CD4-positive, alpha-beta T cell treated with Interferon alpha-2 for 1 hour (primary cell): ENCODE measurements around the gene PCDHGA10.
"Not testable (repeated sequence)": the region's sequence is repeated elsewhere in the genome, so short reads cannot be mapped to it uniquely, and the experiment has no call there.

Experiments used
- DNase-seq, 2 donors: peaks; one replicate each; pipeline ENCODE4 v3.0.0-alpha.2; 2020 to 2022

The PCDHGA10 gene

DNA sequence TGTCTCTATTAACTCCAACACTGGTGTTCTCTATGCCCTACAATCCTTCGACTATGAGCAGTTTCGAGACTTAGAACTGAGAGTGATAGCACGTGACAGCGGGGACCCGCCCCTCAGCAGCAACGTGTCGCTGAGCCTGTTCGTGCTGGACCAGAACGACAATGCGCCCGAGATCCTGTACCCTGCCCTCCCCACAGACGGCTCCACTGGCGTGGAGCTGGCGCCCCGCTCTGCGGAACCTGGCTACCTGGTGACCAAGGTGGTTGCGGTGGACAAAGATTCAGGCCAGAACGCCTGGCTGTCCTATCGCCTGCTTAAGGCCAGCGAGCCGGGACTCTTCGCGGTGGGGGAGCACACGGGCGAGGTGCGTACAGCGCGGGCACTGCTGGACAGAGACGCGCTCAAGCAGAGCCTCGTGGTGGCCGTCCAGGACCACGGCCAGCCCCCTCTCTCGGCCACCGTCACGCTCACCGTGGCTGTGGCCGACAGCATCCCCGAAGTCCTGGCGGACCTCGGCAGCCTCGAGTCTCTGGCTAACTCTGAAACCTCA is 10.0 kb downstream of the PCDHGA10 start:
- DNase-seq, result no peak

DNA sequence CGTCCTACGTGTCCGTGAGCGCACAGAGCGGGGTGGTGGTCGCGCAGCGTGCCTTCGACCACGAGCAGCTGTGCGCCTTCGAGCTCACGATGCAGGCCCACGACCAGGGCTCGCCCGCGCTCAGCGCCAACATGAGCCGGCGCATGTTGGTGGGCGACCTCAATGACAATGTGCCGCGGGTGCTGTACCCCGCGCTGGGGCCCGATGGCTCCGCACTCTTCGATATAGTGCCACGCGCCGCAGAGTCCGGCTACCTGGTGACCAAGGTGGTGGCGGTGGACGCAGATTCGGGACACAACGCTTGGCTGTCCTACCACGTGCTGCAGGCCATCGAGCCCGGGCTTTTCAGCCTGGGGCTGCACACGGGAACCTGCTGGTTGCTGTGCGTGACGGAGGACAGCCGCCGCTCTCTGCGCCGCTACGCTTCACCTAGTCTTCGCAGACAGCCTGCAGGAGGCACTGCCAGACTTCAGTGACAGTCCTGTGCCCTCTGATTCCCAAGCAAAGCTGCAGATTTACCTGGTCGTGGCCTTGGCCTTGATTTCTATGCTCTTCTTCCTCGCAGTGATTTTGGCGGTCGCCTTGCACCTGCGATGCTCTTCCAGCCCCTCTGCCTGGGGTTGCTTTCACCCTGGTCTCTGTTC is 15.1 kb downstream of the PCDHGA10 start:
- DNase-seq, result no peak

DNA sequence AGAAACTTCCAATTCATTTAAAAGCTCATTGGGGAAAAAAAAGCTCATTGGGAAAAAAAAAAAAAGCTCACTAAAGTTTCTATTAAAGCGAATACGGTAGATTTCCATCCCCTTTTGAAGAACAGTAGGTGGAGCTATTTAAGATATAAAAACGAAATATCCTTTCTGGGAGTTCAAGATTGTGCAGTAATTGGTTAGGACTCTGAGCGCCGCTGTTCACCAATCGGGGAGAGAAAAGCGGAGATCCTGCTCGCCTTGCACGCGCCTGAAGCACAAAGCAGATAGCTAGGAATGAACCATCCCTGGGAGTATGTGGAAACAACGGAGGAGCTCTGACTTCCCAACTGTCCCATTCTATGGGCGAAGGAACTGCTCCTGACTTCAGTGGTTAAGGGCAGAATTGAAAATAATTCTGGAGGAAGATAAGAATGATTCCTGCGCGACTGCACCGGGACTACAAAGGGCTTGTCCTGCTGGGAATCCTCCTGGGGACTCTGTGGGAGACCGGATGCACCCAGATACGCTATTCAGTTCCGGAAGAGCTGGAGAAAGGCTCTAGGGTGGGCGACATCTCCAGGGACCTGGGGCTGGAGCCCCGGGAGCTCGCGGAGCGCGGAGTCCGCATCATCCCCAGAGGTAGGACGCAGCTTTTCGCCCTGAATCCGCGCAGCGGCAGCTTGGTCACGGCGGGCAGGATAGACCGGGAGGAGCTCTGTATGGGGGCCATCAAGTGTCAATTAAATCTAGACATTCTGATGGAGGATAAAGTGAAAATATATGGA is 17.7 kb downstream of the PCDHGA10 start, which contains the start of gene PCDHGA12:
Gene PCDHGA12, plus strand, starts transcription at position 176 of the 782 bp plus-strand sequence. Its CDS starts 253 bp downstream, at position 429.
- peak; percentile 29 to 38 for DNase-seq

DNA sequence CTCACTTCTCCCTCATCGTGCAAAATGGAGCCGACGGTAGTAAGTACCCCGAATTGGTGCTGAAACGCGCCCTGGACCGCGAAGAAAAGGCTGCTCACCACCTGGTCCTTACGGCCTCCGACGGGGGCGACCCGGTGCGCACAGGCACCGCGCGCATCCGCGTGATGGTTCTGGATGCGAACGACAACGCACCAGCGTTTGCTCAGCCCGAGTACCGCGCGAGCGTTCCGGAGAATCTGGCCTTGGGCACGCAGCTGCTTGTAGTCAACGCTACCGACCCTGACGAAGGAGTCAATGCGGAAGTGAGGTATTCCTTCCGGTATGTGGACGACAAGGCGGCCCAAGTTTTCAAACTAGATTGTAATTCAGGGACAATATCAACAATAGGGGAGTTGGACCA is 18.5 kb downstream of the PCDHGA10 start:
- no peak for DNase-seq

DNA sequence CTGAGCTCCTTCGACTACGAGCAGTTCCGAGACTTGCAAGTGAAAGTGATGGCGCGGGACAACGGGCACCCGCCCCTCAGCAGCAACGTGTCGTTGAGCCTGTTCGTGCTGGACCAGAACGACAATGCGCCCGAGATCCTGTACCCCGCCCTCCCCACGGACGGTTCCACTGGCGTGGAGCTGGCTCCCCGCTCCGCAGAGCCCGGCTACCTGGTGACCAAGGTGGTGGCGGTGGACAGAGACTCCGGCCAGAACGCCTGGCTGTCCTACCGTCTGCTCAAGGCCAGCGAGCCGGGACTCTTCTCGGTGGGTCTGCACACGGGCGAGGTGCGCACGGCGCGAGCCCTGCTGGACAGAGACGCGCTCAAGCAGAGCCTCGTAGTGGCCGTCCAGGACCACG is 19.5 kb downstream of the PCDHGA10 start:
- DNase-seq, result not testable (repeated sequence)

DNA sequence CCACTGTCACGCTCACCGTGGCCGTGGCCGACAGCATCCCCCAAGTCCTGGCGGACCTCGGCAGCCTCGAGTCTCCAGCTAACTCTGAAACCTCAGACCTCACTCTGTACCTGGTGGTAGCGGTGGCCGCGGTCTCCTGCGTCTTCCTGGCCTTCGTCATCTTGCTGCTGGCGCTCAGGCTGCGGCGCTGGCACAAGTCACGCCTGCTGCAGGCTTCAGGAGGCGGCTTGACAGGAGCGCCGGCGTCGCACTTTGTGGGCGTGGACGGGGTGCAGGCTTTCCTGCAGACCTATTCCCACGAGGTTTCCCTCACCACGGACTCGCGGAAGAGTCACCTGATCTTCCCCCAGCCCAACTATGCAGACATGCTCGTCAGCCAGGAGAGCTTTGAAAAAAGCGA is 19.9 kb downstream of the PCDHGA10 start:
- DNase-seq, result not testable (repeated sequence)

DNA sequence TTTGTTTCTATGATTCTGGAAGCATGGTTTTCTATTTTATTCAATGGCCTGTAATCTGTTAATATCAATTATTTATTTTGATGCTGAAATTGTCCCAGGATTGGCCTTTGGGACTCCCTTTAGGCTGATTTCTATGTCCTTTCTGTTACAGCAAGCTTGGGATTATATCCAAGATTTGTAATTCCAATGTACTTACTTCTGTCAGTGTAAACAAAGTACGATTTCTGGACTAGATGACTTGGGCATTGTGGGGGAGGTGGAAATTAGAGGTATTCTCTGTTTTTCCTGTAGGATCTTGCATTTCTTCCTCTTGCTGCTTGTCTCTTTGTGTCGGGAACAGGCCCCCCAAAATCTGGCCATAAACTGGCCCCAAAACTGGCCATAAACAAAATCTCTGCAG is 21.2 kb downstream of the PCDHGA10 start:
- no peak for DNase-seq

DNA sequence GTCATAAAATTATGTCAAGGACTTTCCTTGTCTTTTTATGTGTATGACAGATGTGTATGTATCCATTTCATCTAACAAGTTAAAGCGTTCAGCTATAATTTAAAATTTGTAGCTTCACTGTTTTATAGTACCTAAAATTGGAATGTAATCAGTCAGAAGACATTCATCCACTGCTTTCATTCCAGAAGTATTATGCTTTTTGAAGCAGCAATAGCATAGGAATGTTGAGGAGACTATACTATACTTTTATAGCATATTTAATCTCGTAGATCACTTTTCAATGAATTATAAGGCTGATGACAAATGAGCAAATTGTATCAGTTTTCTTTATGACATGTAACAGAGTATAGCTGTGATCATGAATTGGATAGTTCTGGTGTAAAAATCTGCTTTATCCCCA is 24.4 kb downstream of the PCDHGA10 start:
- no peak for DNase-seq

DNA sequence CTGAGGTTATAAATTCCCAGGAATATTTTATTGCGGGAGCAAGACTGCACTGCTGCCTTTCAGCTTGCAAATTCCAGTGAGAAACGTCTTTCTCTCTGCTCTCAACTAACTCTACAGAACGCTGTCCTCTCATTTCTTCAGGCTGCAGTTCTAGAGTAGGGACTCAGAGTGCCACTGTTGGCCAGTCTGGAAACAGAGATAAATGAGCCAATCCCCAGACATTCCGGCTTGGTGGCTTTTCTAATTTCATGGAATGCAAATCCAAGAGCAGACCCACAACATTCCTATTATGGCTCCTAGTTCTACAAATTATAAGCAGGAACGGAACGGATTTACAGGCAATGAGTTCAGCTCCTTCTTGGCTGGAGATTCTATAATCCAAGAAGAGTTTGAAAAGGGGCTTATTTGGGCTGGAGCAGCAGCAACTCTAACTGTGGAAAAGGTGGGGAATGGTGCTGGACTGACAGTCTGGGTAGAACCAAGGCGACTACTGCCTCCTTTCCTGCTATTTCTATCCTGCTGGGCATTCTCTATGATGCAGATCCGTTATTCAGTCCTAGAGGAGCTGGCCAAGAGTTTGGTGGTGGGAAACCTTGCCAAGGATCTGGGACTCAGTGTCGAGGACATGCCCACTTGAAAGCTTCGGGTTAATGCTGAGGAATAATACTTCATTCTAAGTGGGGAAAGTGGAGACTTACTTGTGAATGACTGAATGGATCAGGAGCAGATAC is 26.8 kb downstream of the PCDHGA10 start:
- no peak for DNase-seq

DNA sequence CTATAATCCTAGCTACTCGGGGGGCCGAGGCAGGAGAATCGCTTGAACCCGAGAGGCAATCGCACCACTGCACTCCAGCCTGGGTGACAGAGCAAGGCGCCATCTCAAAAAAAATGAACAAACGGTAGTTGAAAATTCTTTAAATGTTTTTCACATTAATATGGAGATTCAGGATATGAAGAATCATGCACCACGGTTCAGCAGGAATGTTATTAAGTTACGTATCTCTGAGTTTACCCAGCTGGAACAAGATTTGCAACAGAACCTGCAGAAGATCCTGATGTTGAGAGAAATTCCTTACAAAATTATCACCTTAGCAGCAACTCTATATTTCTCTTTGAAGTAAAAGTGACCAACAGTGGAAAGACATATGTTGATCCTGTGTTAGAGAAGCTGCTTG is 27.6 kb downstream of the PCDHGA10 start:
- no peak for DNase-seq

DNA sequence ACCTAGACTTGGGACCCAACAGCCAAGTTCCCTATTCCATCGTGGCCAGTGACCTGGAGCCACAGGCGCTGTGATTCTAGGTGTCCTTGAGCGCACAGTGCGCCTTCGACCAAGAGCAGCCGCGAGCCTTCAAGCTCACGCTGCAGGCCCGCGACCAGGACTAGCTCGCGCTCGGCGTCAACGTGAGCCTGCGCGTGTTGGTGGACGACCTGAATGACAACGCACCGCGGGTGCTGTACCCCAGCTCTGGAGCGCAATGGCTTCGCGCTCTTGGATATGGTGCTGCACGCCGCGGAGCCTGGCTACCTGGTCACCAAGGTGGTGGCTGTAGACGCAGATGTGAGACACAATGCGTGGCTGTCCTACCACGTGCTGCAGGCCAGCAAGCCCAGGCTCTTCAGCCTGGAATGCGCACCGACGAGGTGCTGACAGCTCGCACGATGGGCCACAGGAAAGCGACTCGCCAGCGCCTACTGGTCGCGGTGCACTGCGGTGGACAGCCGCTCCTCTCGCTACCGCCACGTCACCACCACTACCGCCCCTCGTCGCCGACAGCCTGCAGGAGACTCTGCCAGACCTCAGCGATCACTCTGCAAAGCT is 28.9 kb downstream of the PCDHGA10 start:
- DNase-seq, result no peak

DNA sequence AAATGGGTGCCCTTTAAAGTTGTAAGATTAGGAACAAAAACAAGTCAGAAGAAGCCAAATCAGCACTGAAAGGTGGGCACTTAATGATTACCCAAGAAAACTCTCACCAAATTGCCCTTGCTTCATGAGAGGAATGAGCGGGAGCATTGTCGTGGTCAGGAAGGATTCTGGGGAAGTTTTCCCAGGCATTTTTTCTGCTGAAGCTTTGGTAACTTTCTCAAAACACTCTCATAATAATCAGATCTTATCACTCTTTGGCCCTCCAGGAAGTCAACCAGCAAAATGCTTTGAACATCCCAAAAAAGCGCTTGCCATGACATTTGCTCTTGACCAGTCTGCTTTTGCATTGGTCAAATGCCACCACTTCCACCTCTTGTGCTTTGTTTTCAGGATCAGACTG is 52.6 kb downstream of the PCDHGA10 start:
- DNase-seq, result no peak
